ENCODE results near the gene TUBB4B. TPM values are rescaled to one million over a fixed set of nuclear protein-coding genes. Genes with fewer than 3 reads are reported as not detected.

TUBB4B gene
- polyA plus RNA-seq, 2 donors: 415 to 578 TPM

DNA sequence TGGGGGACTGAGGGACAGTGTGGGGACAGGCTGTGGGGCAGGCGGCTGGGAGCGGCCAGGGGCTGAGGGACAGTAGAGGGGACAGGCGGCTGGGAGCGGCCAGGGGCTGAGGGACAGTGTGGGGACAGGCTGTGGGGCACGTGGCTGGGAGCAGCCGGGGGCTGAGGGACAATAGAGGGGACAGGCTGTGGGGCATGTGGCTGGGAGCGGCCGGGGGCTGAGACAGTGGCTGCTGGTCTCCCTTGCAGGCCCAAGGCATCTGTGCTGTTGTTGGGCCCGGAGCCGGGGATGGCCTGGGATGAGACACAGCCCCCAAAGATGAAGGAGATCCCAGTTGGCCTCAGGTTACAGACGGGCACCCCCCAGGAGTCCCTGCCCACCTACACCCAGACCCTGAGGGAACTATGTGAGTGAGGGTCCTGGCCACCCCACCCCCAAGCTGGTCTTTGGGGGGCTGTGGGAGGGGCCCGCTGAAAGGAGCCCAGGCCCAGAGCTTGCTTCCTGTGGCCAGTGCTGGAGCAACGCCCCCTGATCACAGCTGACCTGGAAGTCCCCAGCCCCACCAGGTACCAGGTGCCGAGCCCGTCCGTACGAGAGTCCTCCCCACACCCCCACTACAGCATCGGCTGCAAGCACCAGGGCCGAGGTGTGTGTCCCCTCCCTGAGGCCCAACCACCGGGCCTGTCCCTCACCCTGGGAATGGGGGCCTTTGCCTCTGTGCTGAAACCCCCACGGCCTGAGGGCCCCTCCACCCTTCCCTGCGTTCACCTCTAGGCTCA is 10.6 kb downstream of the TUBB4B start:
- whole genome bisulfite sequencing, 2 donors: 86 to 88% methylated on average over 22 of the region's 22 CpGs
- no peaks in the 10 kb centered on the region for H3K27me3 ChIP-seq (ENCODE audit: control insufficient read depth in 1 of 2, insufficient read depth in 2 of 2, low read length in 2 of 2)
- H3K4me3 ChIP-seq (ENCODE audit: low read depth in 1 of 2, low read length in 2 of 2): no peak overlapping the region

DNA sequence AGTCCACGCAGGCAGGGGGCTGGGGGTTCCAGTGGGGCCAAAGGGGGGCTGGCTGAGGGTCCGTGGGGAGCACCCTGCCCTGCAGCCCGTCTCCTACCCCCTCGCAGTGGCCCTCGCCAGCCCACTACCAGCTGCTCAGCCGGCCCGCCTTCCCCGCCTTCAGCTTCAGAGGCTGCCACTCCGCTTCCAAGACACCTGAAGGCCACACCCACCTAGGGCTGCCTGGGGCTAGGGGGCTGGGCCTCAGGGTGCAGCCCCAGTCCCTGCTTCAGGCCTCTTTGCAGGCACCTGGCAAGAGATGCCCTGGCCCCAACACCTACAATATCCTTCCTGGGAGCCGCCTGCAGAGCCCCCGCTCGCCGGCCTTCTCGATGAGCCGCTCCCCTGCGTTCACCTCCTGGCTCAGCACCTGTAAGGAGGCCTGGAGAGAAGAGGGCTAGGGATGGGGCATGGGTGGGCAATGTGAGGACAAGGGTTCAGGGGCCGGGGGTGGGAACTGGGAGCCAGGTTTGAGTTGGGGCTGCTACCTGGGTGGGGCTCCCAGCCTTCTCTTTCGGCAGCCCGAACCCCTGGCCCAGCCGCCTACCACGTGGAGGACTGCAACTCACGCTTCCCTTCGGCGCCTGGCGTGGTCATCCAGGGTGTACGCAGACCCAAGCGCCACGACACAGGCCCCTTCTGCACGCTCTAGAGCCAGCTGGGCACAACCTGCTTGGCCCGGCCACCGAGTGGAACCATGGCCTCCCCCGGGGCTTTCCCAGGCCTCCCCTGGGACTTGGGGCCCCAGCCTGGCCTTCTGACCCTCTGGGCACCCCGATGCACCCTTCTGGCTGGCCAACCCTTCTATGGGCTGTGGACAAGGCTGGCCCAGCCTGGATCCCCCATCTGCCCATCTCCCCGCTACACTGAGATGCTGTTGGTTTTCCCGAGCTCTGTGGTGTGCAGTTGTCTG is 11.7 kb downstream of the TUBB4B start:
- WGBS, 2 donors: 86 to 87% methylated on average over 32 to 35 of the region's 35 CpGs
- Histone ChIP-seq H3K36me3 (ENCODE audit: control insufficient read depth in 2 of 2, insufficient read depth in 2 of 2, low read length in 1 of 2) (peaks cover 0 to 9% of the 10 kb centered on the region in 2 donors), H3K27me3 (ENCODE audit: control insufficient read depth in 1 of 2, insufficient read depth in 2 of 2, low read length in 2 of 2) (no peaks in the 10 kb centered on the region), H3K9me3 (ENCODE audit: control insufficient read depth in 2 of 2, insufficient read depth in 1 of 2, low read depth in 1 of 2, low read length in 1 of 2) (no peaks in the 10 kb centered on the region), H3K4me3 (ENCODE audit: low read depth in 1 of 2, low read length in 2 of 2) (no peak overlapping the region), H3K27ac (ENCODE audit: low read depth in 2 of 2, low read length in 1 of 2) (no peak overlapping the region), H3K4me1 (ENCODE audit: control insufficient read depth in 2 of 2, insufficient read depth in 2 of 2, low read length in 1 of 2) (peaks cover 2 to 16% of the 10 kb centered on the region in 2 donors)

More for the DNA sequence above, 10.6 kb downstream of the TUBB4B start:
- Histone ChIP-seq H3K36me3 (ENCODE audit: control insufficient read depth in 2 of 2, insufficient read depth in 2 of 2, low read length in 1 of 2) (peaks cover 0 to 5% of the 10 kb centered on the region in 2 donors), H3K4me1 (ENCODE audit: control insufficient read depth in 2 of 2, insufficient read depth in 2 of 2, low read length in 1 of 2) (peaks cover 2 to 13% of the 10 kb centered on the region in 2 donors), H3K9me3 (ENCODE audit: control insufficient read depth in 2 of 2, insufficient read depth in 1 of 2, low read depth in 1 of 2, low read length in 1 of 2) (no peaks in the 10 kb centered on the region), H3K27ac (ENCODE audit: low read depth in 2 of 2, low read length in 1 of 2) (no peak overlapping the region)

DNA sequence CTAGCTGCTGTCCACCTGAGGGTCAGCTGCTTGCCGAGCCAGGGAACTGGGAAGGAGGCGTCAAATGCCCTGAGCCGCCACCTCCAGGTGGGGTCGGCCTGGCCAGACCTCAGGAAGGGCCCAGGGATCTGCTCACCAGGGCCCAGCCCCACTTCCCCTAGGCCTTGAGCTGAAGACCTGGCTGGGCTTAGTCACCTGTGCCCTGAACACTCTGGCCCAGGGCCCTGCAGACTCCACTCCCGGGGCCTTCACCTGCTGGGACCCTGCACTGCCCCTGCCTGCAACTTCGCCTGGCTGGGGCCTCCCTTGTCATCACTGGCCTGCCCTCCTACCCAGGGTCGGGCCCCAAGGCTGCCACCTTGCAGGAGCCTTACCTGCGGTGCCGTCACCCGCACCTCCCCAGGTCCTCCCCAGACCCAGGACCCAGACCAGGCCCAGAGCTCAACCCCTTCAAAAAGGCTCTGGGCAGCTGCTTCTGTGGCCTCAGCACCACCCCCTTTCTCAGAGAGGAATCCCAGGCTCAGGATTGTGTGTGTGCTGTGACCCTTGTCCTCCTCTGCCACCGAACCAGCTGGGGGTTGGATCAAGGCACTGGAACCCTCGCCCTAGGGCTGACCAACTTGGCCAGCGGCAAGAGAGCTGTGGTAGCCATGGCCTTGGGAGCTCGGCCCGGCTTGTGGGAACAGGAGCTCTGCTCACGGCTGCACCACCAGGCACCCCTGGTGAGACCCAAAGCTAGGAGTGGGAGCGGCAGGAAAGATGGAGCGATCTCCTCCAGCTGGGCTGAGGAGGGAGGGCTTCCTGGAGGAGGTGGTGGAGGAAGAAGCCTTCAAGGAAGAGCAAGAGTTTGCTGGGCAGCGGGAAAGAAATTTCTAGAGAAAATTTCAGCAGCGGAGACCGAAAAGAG is 12.9 kb downstream of the TUBB4B start:
- Histone ChIP-seq H3K4me3 (ENCODE audit: low read depth in 1 of 2, low read length in 2 of 2) (peak overlapping the region; percentile 84 to 85), H3K27ac (ENCODE audit: low read depth in 2 of 2, low read length in 1 of 2) (peak overlapping the region in 1 of 2 donors; percentile 6), H3K9me3 (ENCODE audit: control insufficient read depth in 2 of 2, insufficient read depth in 1 of 2, low read depth in 1 of 2, low read length in 1 of 2) (no peaks in the 10 kb centered on the region), H3K27me3 (ENCODE audit: control insufficient read depth in 1 of 2, insufficient read depth in 2 of 2, low read length in 2 of 2) (no peaks in the 10 kb centered on the region), H3K36me3 (ENCODE audit: control insufficient read depth in 2 of 2, insufficient read depth in 2 of 2, low read length in 1 of 2) (peaks cover 0 to 11% of the 10 kb centered on the region in 2 donors), H3K4me1 (ENCODE audit: control insufficient read depth in 2 of 2, insufficient read depth in 2 of 2, low read length in 1 of 2) (peaks cover 2 to 16% of the 10 kb centered on the region in 2 donors)
- 54 to 63% methylated on average over 21 of the region's 21 CpGs for WGBS, 2 donors

DNA sequence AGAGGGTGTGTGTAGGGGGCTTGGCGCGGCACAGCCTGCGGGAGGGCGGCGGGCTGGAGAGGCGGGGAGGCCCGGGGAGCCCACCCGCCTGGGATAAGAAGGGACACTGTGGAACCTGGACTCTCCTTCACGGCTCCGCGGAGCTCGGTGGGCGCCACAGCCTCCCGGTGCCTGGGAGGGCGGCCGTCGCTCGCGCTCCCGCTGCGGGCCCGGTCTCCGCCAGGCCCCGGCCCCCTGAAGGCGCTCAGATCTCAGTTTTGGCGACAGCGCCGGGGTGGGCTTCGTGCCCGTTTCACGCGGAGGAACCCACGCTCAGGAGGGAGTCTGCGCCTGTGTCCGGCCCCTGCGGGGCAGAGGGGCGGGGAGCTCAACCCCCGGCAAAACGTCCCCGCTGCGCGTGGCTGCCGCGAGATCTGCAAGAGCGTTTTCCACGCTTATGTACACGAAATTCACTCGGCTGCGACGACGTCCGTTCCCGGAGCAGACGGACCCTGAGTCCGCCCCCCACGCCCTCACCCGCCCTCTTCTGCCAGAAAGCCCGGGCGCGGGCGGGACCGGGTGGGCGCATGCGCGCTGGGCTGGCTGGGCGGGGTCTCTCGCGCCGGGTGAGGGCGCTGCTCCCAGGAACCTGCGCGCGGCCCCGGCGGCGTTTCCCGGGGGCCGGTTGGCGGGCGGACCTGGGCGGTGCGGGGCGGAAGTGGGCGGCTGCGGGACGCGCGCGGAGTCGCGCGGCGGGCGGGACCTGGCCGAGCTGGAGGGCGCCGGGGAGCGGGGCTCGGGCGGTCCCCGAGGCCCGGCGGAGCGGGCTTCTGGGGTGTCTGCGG is 13.7 kb downstream of the TUBB4B start, which contains the start of gene NELFB:
NELFB (plus strand) TSS at position 704 of the 824 bp plus-strand sequence.
- Histone ChIP-seq H3K27me3 (ENCODE audit: control insufficient read depth in 1 of 2, insufficient read depth in 2 of 2, low read length in 2 of 2) (no peaks in the 10 kb centered on the region), H3K36me3 (ENCODE audit: control insufficient read depth in 2 of 2, insufficient read depth in 2 of 2, low read length in 1 of 2) (peaks cover 3 to 15% of the 10 kb centered on the region in 2 donors), H3K9me3 (ENCODE audit: control insufficient read depth in 2 of 2, insufficient read depth in 1 of 2, low read depth in 1 of 2, low read length in 1 of 2) (no peaks in the 10 kb centered on the region), H3K4me3 (ENCODE audit: low read depth in 1 of 2, low read length in 2 of 2) (peak within 1 kb of the TSS; percentile 84 to 85), H3K4me1 (ENCODE audit: control insufficient read depth in 2 of 2, insufficient read depth in 2 of 2, low read length in 1 of 2) (peaks cover 2 to 16% of the 10 kb centered on the region in 2 donors), H3K27ac (ENCODE audit: low read depth in 2 of 2, low read length in 1 of 2) (peak within 1 kb of the TSS; percentile 76 to 82)
- WGBS, 2 donors: 1 to 2% methylated on average over 82 to 105 of the region's 105 CpGs

DNA sequence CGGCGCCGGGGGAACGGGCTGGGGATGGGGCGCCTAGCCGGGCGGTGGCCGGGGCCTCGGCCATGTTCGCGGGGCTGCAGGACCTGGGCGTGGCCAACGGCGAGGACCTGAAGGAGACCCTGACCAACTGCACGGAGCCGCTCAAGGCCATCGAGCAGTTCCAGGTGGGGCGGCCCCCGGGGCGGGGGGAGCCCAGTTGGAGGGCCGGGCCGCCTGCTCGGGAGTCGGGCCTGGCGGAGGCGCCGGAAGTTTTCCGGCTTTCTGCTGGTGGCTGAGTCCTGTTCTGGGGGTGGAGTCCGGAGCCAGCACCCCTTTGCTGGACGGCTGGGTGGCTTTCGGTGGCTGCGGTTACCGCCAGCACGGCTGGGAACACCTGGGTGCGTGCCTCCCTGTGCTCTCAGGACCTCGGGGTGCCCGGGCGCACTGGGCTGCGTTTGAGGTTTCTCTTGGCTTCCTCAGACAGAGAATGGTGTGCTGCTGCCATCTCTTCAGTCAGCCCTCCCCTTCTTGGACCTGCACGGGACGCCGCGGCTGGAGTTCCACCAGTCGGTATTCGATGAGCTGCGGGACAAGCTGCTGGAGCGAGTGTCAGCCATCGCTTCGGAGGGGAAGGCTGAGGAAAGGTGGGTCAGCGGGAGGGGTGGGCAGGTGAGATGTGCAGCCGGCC is 14.5 kb downstream of the TUBB4B start:
- Histone ChIP-seq H3K9me3 (ENCODE audit: control insufficient read depth in 2 of 2, insufficient read depth in 1 of 2, low read depth in 1 of 2, low read length in 1 of 2) (no peaks in the 10 kb centered on the region), H3K4me3 (ENCODE audit: low read depth in 1 of 2, low read length in 2 of 2) (peak overlapping the region; percentile 84 to 85), H3K4me1 (ENCODE audit: control insufficient read depth in 2 of 2, insufficient read depth in 2 of 2, low read length in 1 of 2) (peaks cover 2 to 16% of the 10 kb centered on the region in 2 donors), H3K36me3 (ENCODE audit: control insufficient read depth in 2 of 2, insufficient read depth in 2 of 2, low read length in 1 of 2) (peaks cover 3 to 15% of the 10 kb centered on the region in 2 donors), H3K27ac (ENCODE audit: low read depth in 2 of 2, low read length in 1 of 2) (peak overlapping the region; percentile 76 to 82), H3K27me3 (ENCODE audit: control insufficient read depth in 1 of 2, insufficient read depth in 2 of 2, low read length in 2 of 2) (no peaks in the 10 kb centered on the region)
- 2 to 3% methylated on average over 35 to 51 of the region's 51 CpGs for WGBS, 2 donors

DNA sequence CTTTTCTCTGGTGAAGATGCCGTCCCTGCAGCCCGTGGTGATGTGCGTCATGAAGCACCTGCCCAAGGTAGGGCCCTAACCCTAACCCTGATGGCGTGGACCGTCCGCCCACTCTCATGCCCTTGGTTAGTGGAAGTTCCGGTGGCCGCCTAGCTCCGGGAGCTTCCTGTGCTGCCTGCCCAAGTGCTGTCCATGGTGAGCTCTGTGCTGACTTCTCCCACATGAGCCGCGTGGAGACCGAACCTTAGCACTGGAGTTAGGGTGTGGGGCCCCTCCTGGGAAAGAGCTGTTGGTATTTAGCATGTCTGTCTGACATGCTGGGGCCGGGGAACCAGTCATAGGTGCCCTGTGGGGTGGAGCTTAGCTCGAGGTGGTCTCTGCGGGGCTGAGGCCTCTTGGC is 15.3 kb downstream of the TUBB4B start:
- no peaks in the 10 kb centered on the region for H3K9me3 ChIP-seq (ENCODE audit: control insufficient read depth in 2 of 2, insufficient read depth in 1 of 2, low read depth in 1 of 2, low read length in 1 of 2)
- no peaks in the 10 kb centered on the region for H3K27me3 ChIP-seq (ENCODE audit: control insufficient read depth in 1 of 2, insufficient read depth in 2 of 2, low read length in 2 of 2)
- 82 to 84% methylated on average over 15 of the region's 15 CpGs for WGBS, 2 donors
- peaks cover 0 to 16% of the 10 kb centered on the region in 2 donors for H3K4me1 ChIP-seq (ENCODE audit: control insufficient read depth in 2 of 2, insufficient read depth in 2 of 2, low read length in 1 of 2)
- peaks cover 3 to 15% of the 10 kb centered on the region in 2 donors for H3K36me3 ChIP-seq (ENCODE audit: control insufficient read depth in 2 of 2, insufficient read depth in 2 of 2, low read length in 1 of 2)
- peak overlapping the region in 1 of 2 donors; percentile 85 for H3K4me3 ChIP-seq (ENCODE audit: low read depth in 1 of 2, low read length in 2 of 2)
- H3K27ac ChIP-seq (ENCODE audit: low read depth in 2 of 2, low read length in 1 of 2): no peak overlapping the region

DNA sequence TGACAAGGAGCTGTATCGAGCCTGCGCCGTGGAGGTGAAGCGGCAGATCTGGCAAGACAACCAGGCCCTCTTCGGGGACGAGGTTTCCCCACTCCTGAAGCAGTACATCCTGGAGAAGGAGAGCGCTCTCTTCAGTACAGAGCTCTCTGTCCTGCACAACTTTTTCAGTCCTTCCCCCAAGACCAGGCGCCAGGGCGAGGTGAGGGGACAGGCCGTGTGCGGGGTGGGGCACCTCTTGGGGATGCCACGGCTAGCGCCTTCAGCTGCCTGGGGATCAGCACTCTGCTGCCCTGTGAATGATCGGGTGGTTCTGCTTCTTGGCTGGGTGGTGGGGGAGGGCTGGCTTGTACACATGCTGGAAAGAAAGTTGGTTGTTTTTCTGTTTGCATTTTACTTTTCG is 15.8 kb downstream of the TUBB4B start:
- Histone ChIP-seq H3K27ac (ENCODE audit: low read depth in 2 of 2, low read length in 1 of 2) (no peak overlapping the region), H3K4me1 (ENCODE audit: control insufficient read depth in 2 of 2, insufficient read depth in 2 of 2, low read length in 1 of 2) (peaks cover 0 to 16% of the 10 kb centered on the region in 2 donors), H3K27me3 (ENCODE audit: control insufficient read depth in 1 of 2, insufficient read depth in 2 of 2, low read length in 2 of 2) (no peaks in the 10 kb centered on the region), H3K9me3 (ENCODE audit: control insufficient read depth in 2 of 2, insufficient read depth in 1 of 2, low read depth in 1 of 2, low read length in 1 of 2) (no peaks in the 10 kb centered on the region), H3K36me3 (ENCODE audit: control insufficient read depth in 2 of 2, insufficient read depth in 2 of 2, low read length in 1 of 2) (peaks cover 3 to 15% of the 10 kb centered on the region in 2 donors), H3K4me3 (ENCODE audit: low read depth in 1 of 2, low read length in 2 of 2) (no peak overlapping the region)
- 89 to 90% methylated on average over 15 of the region's 15 CpGs for WGBS, 2 donors
